LNCAP (cell line): Measurements from ENCODE around the gene LMX1A.

Experiments
- CTCF ChIP-seq: fragments of 450-650 bp; IDR thresholded peaks from 2 replicates; pipeline ENCODE4 v1.5.1; 2017; ENCODE audit warnings: mild to moderate bottlenecking

Gene LMX1A

GRCh38 chr1:165350840-165351239 is 5.7 kb downstream of the LMX1A start:
- TF ChIP-seq CTCF, result no peak

- no peak for TF ChIP-seq CTCF
These were observed 11.0 kb downstream of the LMX1A start for GRCh38 chr1:165345502-165345901.

- no peak for TF ChIP-seq CTCF
These were observed 11.8 kb downstream of the LMX1A start for GRCh38 chr1:165344736-165345135.

GRCh38 chr1:165344198-165344597 is 12.3 kb downstream of the LMX1A start:
- no peak for TF ChIP-seq CTCF

- TF ChIP-seq CTCF, result no peak
These were observed 13.9 kb downstream of the LMX1A start for GRCh38 chr1:165342587-165342986.

- TF ChIP-seq CTCF, result no peak
These were observed 14.3 kb downstream of the LMX1A start for GRCh38 chr1:165342168-165342567.

- no peak for TF ChIP-seq CTCF
These were observed 17.4 kb downstream of the LMX1A start for GRCh38 chr1:165339164-165339563.

GRCh38 chr1:165330483-165330882 is 26.0 kb downstream of the LMX1A start:
- no peak for TF ChIP-seq CTCF
